Globus pallidus (tissue), 1 donor: ENCODE data around the gene CDH4.

Experiments used
- DNase-seq: peaks from one replicate; pipeline ENCODE4 v3.0.0-alpha.2; 2015; ENCODE audit warnings: low spot score

Gene CDH4

DNA sequence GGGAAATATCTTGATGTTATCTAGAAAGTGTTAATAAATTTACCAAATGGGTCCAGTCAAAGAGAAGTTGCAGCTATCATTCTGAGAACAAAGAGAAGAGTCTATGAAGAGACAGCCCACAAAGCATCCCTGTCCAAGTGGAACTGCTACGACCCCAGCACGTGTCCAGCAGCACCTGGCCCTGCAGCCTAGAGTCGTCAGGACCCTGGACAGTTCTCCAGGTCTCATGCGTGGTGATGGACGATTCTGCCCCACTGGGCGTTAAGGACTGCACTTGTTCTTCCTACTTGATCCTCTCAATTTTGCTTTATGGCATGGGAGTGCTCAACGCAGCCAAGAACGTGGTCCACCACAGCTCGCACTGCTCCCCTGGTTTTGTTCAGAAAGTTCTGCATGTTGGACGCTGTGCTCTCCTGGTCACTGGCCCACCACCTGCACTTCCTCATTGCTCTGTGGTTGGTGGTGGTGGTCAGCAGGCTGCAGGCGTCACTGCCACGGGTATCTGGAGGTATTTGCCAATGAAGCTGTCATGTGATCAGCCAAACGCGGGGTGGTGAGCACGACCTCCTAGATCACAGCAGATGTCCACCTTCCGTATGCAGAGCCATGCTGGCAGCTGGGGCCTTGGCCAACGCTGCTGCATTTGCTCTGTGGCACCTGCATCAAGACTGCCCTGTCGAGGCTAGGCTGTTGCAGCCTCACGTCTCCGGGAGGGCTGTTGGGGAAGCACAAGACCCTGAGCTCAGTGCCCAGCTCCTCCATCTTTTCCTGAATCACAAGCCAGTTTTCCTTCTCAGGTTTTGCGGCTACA, 356.4 kb downstream of the CDH4 start:
- no peak for DNase-seq

- DNase-seq = no peak
Measured at GRCh38 chr20:61609461-61609860, 357.4 kb downstream of the CDH4 start.

GRCh38 chr20:61611401-61612180, 359.5 kb downstream of the CDH4 start:
- no peak for DNase-seq

DNA sequence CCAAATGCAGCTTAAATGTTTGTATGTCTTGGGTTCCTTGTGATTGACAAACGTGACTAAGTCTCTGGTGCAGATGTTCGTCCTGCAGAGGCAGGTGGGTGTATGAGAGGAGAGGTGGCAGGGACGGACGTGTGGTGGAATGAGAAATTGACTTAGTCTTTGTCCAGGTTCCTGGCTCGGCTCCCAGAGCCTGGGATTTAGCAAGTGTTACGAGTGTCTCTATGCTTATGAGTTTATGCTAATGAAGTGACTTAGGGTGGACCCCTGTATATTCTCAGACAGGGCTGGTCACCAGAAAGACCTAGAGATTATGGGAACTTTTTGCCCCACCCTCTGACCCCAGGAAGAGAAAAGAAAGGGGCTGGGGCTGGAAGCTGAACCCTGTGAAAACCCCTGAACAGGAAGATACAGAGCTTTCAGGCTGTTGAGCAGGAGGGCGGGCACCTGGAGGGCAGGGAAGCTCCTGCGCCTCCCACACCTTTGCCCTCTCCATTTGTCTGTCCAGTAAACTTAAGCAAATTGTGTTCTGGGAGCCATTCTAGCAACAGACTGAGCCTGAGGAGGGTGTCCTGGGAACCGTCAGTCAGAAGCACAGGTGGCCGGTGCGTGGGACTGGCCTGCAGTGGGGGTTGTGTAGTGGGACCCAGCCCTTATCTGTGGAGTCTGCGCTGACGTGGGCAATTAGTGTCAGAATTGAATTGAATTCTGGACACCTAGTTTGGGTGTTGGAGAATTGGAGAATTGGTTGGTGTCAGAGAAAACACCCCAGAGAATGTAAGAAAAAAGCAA, 362.1 kb downstream of the CDH4 start:
- DNase-seq = no peak

GRCh38 chr20:61614706-61615100, 362.6 kb downstream of the CDH4 start:
- DNase-seq = no peak

DNA sequence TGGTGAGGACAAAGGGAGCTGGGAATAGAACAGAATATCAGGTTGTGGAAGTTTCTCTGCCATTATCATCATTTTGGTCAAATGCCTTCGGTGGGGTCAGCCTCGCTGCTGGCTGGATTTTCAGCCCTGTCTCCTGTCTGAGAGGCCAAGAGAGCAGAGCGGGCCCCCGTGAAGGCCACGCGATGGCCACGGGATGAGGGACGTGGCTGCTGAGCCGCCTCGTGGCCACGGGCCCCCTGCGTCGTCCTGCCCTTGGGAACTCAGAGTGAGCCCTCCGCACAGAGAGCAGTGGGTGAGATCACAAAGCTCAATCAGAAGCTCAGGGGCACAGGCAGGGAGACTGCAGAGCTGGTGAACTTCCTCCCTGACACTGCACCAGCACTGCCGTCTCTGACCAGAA, 363.7 kb downstream of the CDH4 start:
- no peak for DNase-seq

GRCh38 chr20:61619751-61620150, 367.7 kb downstream of the CDH4 start:
- DNase-seq = peak; percentile 44

- DNase-seq = no peak
Measured at GRCh38 chr20:61620174-61620573, 368.1 kb downstream of the CDH4 start.

- DNase-seq = peak; percentile 59
Measured at GRCh38 chr20:61621035-61621730, 369.1 kb downstream of the CDH4 start.

GRCh38 chr20:61621852-61622251, 369.8 kb downstream of the CDH4 start:
- no peak for DNase-seq

- DNase-seq = no peak
Measured at GRCh38 chr20:61623451-61623850, 371.4 kb downstream of the CDH4 start.

DNA sequence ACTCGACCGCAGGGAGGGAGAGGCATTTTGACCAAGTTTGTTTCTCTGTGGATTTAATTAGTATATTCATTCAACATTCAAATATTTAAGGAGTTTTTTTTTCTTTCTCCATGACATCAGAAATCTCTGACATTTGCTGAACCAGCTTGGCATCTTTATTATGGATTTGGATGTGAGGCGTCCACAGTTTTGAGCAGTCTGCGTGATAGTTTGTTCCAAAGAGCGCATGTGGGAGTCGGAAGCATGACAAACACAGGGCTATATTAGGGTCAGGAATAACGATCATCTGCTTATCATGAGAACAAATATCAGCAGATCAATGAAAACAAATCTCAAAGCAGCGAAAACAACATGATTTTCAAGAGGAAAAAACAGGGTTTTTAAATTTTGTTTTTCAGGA, 373.2 kb downstream of the CDH4 start:
- no peak for DNase-seq

DNA sequence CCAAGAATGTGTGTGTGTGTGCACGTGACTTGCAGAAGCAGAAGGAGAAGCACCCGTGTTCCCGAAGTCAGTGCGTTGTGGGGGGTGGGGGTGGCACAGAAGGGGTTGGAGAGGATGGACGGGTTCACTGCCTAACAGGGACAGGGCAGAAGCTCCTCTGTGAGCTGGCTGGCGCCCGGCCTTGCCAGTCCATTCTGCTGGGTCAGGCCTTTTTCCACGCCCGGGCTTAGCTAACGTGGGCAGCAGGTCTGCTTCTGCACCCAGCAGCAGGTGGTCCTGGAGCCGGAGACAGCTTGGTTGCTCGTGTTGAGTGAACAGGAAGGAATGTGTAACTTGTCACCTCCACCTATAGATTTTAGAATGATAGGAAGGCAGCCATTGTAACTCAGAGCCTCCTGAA, 374.4 kb downstream of the CDH4 start:
- DNase-seq = no peak

DNA sequence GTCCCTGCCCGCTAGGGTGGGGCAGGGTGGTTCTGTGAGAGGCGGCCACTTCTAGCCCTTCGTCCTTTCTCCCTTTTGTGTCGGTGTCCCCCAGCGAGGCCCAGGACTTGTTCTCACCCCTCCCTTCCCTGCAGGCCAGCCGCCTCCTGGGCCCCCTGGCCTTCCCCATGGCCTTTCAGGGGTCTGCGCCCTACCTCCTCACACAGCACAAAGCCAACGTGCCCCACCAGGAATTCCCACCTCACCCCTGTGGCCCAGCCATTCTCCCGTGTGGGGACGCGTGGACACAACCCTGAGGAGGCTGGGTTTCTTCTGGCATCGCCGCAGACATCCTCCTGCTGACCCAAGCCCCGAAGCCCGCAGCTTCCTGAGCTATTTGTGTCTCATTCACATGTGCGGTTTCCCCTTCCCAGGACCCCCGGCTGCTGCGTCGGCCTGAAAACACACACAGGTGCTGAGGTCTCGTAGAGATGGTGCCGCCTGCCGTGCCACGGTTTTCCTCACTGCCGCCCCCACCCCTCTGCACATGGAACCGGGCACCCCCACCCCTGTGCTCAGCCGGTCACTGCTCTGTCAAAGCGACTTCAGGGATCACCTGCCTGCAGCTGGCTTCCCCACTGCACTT, 375.8 kb downstream of the CDH4 start:
- DNase-seq = no peak

DNA sequence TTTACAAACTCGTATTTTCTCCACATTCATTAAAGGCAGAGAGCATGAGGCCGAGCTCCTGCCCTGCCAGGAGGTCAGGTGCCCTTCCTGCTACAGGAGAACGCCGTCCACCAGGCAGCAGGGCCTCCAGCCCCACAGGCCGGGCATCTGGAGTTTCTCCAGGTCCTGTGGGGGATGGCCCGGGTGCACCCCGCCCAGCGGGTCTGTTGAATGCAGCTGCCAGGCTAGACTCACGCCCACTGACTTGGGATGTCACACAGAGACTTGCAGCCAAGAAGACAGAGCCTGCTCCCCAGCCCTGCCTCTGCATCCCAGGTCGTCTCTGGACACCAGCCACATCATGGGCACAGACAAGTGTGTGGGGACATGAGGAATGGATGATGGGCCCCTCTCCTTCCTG, 376.4 kb downstream of the CDH4 start:
- no peak for DNase-seq

- DNase-seq = no peak
Measured at GRCh38 chr20:61628901-61629601, 377.0 kb downstream of the CDH4 start.

DNA sequence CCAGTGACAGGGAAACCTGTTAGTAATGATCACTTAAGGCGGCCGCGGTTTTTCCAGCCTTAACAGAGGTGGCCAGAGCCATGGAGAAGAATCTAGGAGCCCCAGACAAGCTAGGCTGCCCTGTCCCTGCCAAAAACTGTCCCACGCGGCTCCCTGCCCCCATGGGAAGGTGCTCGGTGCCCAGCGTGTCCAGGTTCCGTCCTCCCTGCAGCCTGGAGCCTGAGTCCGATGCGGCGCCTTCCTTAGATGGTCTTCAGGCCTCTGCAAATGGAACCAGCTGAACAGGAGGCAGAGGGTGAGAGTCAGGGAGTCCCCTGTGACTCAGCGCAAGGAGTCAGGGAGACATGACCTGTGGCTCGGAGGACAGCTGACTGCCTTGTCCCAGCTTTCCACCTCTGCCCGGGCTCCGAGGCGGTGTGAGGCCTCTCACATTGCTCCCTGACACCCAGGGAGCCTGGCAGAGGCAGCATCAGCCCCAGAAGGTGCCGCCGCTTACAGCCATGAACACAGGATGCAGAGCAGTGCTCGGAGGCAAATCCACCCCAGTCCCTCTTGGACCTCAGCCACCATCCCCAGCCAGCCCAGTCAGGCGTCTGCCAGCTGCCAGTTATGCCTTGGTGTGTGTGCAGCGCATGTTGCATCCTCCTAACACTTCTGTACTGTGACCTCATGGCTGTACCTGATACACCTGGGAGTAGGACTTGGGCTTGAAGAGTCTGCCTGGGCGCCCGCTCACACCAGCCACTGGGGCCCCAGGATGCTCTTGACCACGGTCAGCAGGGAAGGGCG, 377.7 kb downstream of the CDH4 start:
- no peak for DNase-seq

GRCh38 chr20:61630391-61630650, 378.3 kb downstream of the CDH4 start:
- DNase-seq = no peak

DNA sequence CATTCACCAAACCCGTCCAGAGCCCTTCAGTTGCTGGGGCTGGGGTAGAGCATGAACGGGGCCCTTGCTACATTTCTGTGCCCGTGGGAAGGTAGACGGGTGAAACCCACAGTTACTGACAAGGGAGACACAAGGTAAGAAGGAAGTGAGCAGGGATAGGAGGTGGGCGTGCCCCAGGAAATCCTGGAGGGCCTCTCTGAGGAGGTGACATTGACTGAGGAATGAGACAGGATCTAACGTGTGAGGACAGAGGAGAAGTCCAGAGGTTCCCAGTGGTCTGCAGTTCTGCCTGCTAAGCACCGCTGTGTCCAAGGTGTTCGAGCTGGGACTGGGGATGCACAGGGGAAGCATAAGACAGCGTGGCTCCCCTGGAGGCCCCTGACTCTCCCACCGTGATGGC, 378.8 kb downstream of the CDH4 start:
- no peak for DNase-seq

- no peak for DNase-seq
Measured at GRCh38 chr20:61631751-61632150, 379.7 kb downstream of the CDH4 start.
